Measurements from ENCODE around the gene APH1B.

The APH1B gene

DNA sequence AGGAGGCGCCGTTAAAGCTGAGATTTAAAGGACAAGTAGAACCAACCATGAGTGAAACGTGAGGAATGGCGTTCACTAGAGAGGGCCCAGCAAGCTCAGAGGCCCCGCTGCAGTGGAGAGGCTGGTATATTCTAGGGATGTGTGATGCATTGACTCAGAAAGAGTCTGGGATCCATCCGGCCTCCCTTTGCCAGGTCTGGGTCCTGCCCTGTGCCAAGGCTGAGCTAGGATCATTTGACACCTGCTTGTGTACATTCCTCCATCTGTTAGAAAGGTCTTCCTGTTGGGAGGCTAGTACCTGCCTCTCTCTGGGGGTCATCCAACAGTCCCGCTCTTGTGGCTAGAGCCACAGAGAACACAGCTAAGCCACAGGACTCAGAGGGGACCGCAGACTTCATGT, 75.9 kb downstream of the APH1B start:
- no peak for DNase-seq (ENCODE audit: low spot score)

DNA sequence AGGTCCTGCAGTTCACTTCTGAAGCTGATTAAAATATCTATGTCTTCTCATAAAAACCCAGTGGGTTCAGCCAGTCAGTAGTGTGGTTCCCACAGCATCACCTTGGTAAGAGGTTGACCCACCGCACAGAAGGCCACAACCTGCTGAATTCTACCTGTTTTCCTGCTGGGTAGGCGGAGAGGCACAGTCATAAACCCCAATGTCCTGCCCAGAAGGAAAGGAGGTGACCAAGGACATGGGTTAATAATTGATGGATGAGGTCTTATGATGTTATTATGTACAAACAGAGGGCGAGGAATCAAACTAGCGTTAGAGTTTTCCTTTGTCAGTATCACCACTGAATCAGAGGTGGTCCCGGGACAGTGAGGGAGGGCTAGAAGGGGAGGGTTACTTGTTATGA, 76.5 kb downstream of the APH1B start:
- DNase-seq (ENCODE audit: low spot score): no peak

DNA sequence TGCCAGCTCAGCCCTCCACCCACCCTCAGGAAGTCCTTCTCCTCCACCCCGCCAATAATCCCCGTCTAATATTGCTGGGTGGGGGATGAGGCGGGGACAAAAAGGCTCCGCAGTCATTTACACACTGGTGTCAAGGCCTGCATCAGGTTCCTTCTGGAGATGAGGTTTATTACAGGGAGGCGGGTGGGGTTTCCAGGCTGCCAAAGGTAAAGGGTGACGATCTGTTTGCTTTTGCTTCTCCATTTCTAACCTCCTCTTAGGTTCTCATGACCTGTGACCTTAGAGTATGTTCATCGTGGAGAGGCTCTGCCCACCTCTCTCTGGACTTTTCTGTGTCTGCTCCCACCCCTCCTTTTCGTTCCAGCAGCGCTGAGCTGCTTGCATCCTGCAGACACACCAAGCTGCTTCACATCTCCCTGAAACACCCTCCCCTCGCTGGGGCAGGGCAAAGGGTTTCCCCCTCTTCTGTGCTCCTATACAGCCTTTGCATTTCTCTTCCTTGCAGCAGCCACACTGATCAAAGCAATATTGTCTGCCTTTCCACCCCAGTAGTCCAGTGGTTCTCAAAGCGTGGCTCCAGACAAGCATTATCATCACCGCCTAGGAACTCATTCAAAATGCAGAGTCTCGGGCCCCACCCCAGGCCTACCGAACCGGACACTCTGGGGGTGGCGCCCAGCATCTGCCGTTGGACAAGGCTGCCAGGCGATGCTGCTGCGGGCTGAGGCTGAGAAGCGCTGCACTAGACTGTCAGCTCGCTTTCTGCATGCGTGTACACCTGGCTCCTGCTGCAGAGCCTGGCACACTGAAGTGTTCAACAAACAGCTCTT, 77.6 kb downstream of the APH1B start:
- no peak for DNase-seq (ENCODE audit: low spot score)

DNA sequence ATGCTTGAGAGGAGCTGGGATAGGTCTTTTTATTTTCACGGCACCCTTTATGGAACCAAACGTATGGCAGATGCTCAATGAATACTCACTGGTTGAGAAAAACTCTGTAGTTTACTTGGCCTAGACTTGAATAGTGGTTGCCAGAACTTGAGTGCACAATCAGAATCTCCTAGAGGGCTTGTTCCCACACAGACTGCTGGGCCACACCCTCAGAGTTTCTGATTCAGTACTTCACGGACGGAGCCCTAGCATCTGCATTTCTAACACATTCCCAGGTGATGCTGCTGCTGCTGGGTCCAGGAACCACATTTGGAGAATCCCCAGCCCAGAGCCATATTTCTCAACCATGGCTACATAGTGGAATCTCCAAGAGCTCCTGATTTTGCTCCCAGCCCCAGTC, 79.7 kb downstream of the APH1B start:
- DNase-seq (ENCODE audit: low spot score): no peak

DNA sequence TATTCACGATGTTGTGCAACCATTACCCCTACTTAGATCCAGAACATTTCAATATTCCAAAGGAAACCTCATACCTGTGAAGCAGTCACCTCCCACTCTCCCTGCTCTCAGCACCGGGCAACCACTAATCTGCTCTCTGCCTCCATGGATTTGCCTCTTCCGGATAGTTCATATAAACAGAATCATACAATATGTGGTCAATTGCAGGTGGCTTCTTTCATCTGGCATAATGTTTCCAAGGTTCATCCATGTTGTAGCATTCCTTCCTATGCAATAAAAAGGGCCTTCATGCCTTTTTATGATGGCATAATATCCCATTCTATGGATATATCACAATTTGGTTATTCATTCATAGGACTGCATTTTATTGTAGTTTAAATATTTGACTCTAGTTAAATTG, 80.3 kb downstream of the APH1B start:
- DNase-seq (ENCODE audit: low spot score): no peak

DNA sequence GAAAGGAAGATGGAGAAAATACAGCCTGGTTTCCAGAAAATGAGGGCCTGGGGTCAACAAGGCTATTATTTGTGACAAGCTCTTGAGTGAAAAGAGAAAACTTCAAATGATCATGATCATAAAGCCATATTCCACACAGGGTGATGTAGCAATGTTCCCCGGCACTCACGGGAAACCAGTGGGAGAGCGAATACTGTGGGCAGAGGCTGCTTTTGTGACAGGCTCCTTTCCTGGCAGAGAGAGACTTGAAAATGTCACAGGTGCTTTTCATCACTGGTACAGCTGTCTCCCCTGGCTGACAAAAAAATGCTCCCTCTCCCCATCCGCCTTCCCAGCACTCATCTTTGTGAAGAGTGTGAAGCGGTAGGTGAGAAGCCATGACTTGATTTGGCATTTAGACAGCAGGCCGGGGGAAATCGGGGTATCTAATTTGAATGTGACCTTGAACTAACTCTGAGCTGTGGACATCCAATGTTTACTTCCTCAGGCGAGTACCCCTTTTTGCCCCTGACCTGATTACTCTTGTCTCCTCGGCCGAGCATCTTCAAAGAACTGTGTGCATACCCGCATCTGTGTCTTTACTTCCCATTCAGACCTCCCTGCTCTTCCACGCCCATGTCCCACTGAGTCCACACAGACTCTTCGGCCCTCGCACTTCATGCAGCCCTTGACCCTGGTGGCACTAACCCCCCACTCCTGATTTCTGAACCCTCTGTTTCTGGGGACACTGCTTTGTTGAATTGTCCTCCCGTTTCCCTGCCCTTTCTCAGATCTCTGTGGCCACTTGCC, 81.0 kb downstream of the APH1B start:
- no peak for DNase-seq (ENCODE audit: low spot score)

All from AG08396 (cell line).